PC-3 (cell line): ENCODE results near the gene LOXL4. TPM values are rescaled to one million over a fixed set of nuclear protein-coding genes. Genes with fewer than 3 reads are reported as not detected.

ENCODE experiments used
- ATAC-seq: fragments of 200-7000 bp; cut with Tn5 transposase; 2 replicates; pipeline ENCODE4 v1.9.1; 2020; ENCODE audit warnings: mild to moderate bottlenecking, moderate library complexity
- BruUV-seq: library from RNA; stranded (reverse); fragments of 400-500 nt; replicated peaks from 2 replicates; lab custom pipeline; 2021; lab: Mats Ljungman, UMichigan
- CTCF ChIA-PET: fragments of 300-600 bp; sonication (Branson Sonifier 250); formaldehyde crosslinking; loops from one replicate; lab custom pipeline; 2022; ENCODE audit warnings: antibody characterized with exemption; lab: Charles Lee
- POLR2A ChIA-PET: fragments of 300-600 bp; sonication (Branson Sonifier 250); formaldehyde crosslinking; loops from one replicate; lab custom pipeline; 2022; ENCODE audit warnings: antibody characterized with exemption; ENCODE audit not compliant: unreplicated experiment; lab: Charles Lee
- DNase-seq: peaks from one replicate; pipeline ENCODE4 v3.0.0-alpha.2; 2015
- H2AFZ ChIP-seq: fragments of 300-600 bp; sonication (generic); 2 replicates; pipeline ENCODE4 v1.6.0; 2016; ENCODE audit warnings: antibody characterized with exemption, low read length
- H3F3A ChIP-seq: fragments of 300-600 bp; sonication (generic); one replicate; pipeline ENCODE4 v1.6.0; 2017; ENCODE audit warnings: antibody characterized with exemption, low read length, control low read depth, mild to moderate bottlenecking; ENCODE audit not compliant: unreplicated experiment
- H3K27ac ChIP-seq: fragments of 300-600 bp; sonication (generic); 2 replicates; pipeline ENCODE4 v1.5.1; 2016; ENCODE audit warnings: mild to moderate bottlenecking, low read length
- H3K27me3 ChIP-seq: fragments of 300-600 bp; sonication (generic); 2 replicates; pipeline ENCODE4 v1.6.1; 2016; ENCODE audit warnings: low read length, mixed read lengths
- H3K36me3 ChIP-seq: fragments of 300-600 bp; sonication (generic); 2 replicates; pipeline ENCODE4 v1.6.1; 2016; ENCODE audit warnings: low read depth, mixed run types, low read length, mixed read lengths
- H3K4me1 ChIP-seq: fragments of 300-600 bp; sonication (generic); 2 replicates; pipeline ENCODE4 v1.5.1; 2016; ENCODE audit warnings: low read length; ENCODE audit not compliant: insufficient read depth
- H3K4me2 ChIP-seq: fragments of 300-600 bp; sonication (generic); 2 replicates; pipeline ENCODE4 v1.6.0; 2016; ENCODE audit warnings: low read length
- H3K4me3 ChIP-seq: fragments of 300-600 bp; sonication (generic); 2 replicates; pipeline ENCODE4 v1.5.1; 2016; ENCODE audit warnings: mild to moderate bottlenecking, low read length, mixed read lengths
- H3K79me2 ChIP-seq: fragments of 300-600 bp; sonication (generic); 2 replicates; pipeline ENCODE4 v1.6.1; 2017; ENCODE audit warnings: low read length, mixed read lengths
- H3K9ac ChIP-seq: fragments of 300-600 bp; sonication (generic); 2 replicates; pipeline ENCODE4 v1.6.0; 2016; ENCODE audit warnings: mild to moderate bottlenecking, low read length
- H3K9me2 ChIP-seq: fragments of 300-600 bp; sonication (generic); replicated peaks from 2 replicates; pipeline ENCODE4 v1.6.1; 2016; ENCODE audit warnings: mixed run types, low read length, mixed read lengths
- H3K9me3 ChIP-seq: fragments of 300-600 bp; sonication (generic); 2 replicates; pipeline ENCODE4 v1.6.1; 2016; ENCODE audit warnings: low read length, mixed read lengths
- H4K20me1 ChIP-seq: fragments of 300-600 bp; sonication (generic); 2 replicates; pipeline ENCODE4 v1.6.1; 2016; ENCODE audit warnings: low read length, mixed read lengths
- CTCF ChIP-seq: fragments of 300-600 bp; sonication (generic); conservative IDR thresholded peaks from 2 replicates; pipeline ENCODE4 v1.5.1; 2017; ENCODE audit warnings: antibody characterized with exemption, low read depth, mild to moderate bottlenecking, low read length
- EZH2 ChIP-seq: fragments of 300-600 bp; sonication (generic); IDR thresholded peaks from one replicate; pipeline ENCODE4 v1.6.1; 2017; ENCODE audit warnings: antibody characterized with exemption, mild to moderate bottlenecking, low read length; ENCODE audit not compliant: unreplicated experiment
- EZH2phosphoT487 ChIP-seq: fragments of 300-600 bp; sonication (generic); IDR thresholded peaks from 2 replicates; pipeline ENCODE4 v1.6.1; 2018; ENCODE audit warnings: mild to moderate bottlenecking, antibody characterized with exemption, low read length, borderline replicate concordance
- intact Hi-C: fragments of 100-400 bp; cut with micrococcal nuclease; formaldehyde crosslinking; loops from 2 replicates; pipeline ENCODE4 v1.9.0; 2023
- total RNA-seq: library from RNA; depleted of rRNA; stranded (reverse); fragments of >200 nt; gene quantifications from 2 replicates; pipeline ENCODE4 v1.2.3, GENCODE V29; 2014

Gene LOXL4
- total RNA-seq, 1 experiment from 2014 or later: 8.2 TPM

- ChIA-PET CTCF (no interaction called here), POLR2A (no interaction called here)
- intact Hi-C loops: no loop called here
- Histone ChIP-seq H3K4me1 (no peaks in the 10 kb centered on the region), H3K79me2 (no peaks in the 10 kb centered on the region), H3K9me2 (no peaks in the 10 kb centered on the region), H3K36me3 (peaks cover 4% of the 10 kb centered on the region), H3F3A (no peaks in the 10 kb centered on the region), H4K20me1 (no peaks in the 10 kb centered on the region), H3K4me2 (no peak overlapping the region), H3K9me3 (no peaks in the 10 kb centered on the region), H3K27me3 (no peaks in the 10 kb centered on the region), H3K27ac (no peak overlapping the region), H3K4me3 (no peak overlapping the region), H3K9ac (no peak overlapping the region), H2AFZ (no peak overlapping the region)
- ATAC-seq (no peak), DNase-seq (peak; percentile 7)
- no TSS peak for BruUV-seq
- TF ChIP-seq EZH2: no peak
- no peak for TF ChIP-seq CTCF
- no peak for TF ChIP-seq EZH2phosphoT487
These were observed 55.8 kb downstream of the LOXL4 start for GRCh38 chr10:98212196-98212595.

GRCh38 chr10:98209441-98209840, 58.6 kb downstream of the LOXL4 start:
- no peak overlapping the region for H3K4me2 ChIP-seq
- no peak overlapping the region for H2AFZ ChIP-seq
- ChIA-PET POLR2A (no interaction called here), CTCF (no interaction called here)
- ATAC-seq (no peak), DNase-seq (no peak)
- no peak overlapping the region for H3K9ac ChIP-seq
- intact Hi-C loops: no loop called here
- no peaks in the 10 kb centered on the region for H3K4me1 ChIP-seq
- H4K20me1 ChIP-seq: no peaks in the 10 kb centered on the region
- H3K27me3 ChIP-seq: no peaks in the 10 kb centered on the region
- H3F3A ChIP-seq: no peaks in the 10 kb centered on the region
- no peaks in the 10 kb centered on the region for H3K9me3 ChIP-seq
- no peak overlapping the region for H3K27ac ChIP-seq
- peaks cover 4% of the 10 kb centered on the region for H3K36me3 ChIP-seq
- no peak overlapping the region for H3K4me3 ChIP-seq
- no peaks in the 10 kb centered on the region for H3K79me2 ChIP-seq
- no TSS peak for BruUV-seq
- TF ChIP-seq EZH2 (no peak), CTCF (no peak)
- no peaks in the 10 kb centered on the region for H3K9me2 ChIP-seq

- CTCF ChIA-PET: no interaction called here
These were observed 59.1 kb downstream of the LOXL4 start for GRCh38 chr10:98208925-98209324.

More at GRCh38 chr10:98208925-98209324, 59.1 kb downstream of the LOXL4 start:
- Histone ChIP-seq H3K79me2 (no peaks in the 10 kb centered on the region), H3K27ac (no peak overlapping the region), H3K9ac (no peak overlapping the region), H3K4me2 (no peak overlapping the region), H3K9me3 (no peaks in the 10 kb centered on the region), H2AFZ (no peak overlapping the region), H3K4me1 (no peaks in the 10 kb centered on the region), H3K4me3 (no peak overlapping the region), H3F3A (no peaks in the 10 kb centered on the region), H3K9me2 (no peaks in the 10 kb centered on the region), H3K36me3 (peaks cover 4% of the 10 kb centered on the region), H4K20me1 (no peaks in the 10 kb centered on the region), H3K27me3 (no peaks in the 10 kb centered on the region)
- POLR2A ChIA-PET: no interaction called here
- DNase-seq: no peak
- BruUV-seq: no TSS peak
- ATAC-seq: no peak
- no peak for TF ChIP-seq CTCF
- no peak for TF ChIP-seq EZH2
- no peak for TF ChIP-seq EZH2phosphoT487
- intact Hi-C loops: no loop called here
